ENCODE data around the gene MED15.

GRCh38 chr22:20621162-20621561, 113.8 kb downstream of the MED15 start:
- TF ChIP-seq, protein P1, sequence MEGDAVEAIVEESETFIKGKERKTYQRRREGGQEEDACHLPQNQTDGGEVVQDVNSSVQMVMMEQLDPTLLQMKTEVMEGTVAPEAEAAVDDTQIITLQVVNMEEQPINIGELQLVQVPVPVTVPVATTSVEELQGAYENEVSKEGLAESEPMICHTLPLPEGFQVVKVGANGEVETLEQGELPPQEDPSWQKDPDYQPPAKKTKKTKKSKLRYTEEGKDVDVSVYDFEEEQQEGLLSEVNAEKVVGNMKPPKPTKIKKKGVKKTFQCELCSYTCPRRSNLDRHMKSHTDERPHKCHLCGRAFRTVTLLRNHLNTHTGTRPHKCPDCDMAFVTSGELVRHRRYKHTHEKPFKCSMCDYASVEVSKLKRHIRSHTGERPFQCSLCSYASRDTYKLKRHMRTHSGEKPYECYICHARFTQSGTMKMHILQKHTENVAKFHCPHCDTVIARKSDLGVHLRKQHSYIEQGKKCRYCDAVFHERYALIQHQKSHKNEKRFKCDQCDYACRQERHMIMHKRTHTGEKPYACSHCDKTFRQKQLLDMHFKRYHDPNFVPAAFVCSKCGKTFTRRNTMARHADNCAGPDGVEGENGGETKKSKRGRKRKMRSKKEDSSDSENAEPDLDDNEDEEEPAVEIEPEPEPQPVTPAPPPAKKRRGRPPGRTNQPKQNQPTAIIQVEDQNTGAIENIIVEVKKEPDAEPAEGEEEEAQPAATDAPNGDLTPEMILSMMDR (IDR thresholded peaks at IDR 0.05): no peak
- no peak for TF ChIP-seq ZFX (IDR thresholded peaks at IDR 0.05; ENCODE audit: borderline replicate concordance)

All from 22Rv1 (cell line).